Stimulated activated naive CD8-positive, alpha-beta T cell treated with anti-CD3 and anti-CD28 coated beads, Interleukin-15, Interleukin-2, amounts not matched to agents 100 ng/mL and 50 ng/mL, for 24 hours (primary cell): ENCODE data around the gene CPLX3.

ENCODE experiments used
- H3K27ac Mint-ChIP-seq: one replicate; pipeline ENCODE4 v1.8.0; 2021; ENCODE audit warnings: mild to moderate bottlenecking, mixed read lengths
- H3K27me3 Mint-ChIP-seq: one replicate; pipeline ENCODE4 v1.8.0; 2021; ENCODE audit warnings: mixed read lengths
- H3K36me3 Mint-ChIP-seq: one replicate; pipeline ENCODE4 v1.8.0; 2021; ENCODE audit warnings: low read depth, mixed read lengths
- H3K4me1 Mint-ChIP-seq: one replicate; pipeline ENCODE4 v1.8.0; 2021; ENCODE audit warnings: low read depth, mixed read lengths
- H3K4me3 Mint-ChIP-seq: one replicate; pipeline ENCODE4 v1.8.0; 2021; ENCODE audit warnings: mild to moderate bottlenecking, mixed read lengths
- H3K9me3 Mint-ChIP-seq: one replicate; pipeline ENCODE4 v1.8.0; 2021; ENCODE audit warnings: mixed read lengths

The CPLX3 gene

DNA sequence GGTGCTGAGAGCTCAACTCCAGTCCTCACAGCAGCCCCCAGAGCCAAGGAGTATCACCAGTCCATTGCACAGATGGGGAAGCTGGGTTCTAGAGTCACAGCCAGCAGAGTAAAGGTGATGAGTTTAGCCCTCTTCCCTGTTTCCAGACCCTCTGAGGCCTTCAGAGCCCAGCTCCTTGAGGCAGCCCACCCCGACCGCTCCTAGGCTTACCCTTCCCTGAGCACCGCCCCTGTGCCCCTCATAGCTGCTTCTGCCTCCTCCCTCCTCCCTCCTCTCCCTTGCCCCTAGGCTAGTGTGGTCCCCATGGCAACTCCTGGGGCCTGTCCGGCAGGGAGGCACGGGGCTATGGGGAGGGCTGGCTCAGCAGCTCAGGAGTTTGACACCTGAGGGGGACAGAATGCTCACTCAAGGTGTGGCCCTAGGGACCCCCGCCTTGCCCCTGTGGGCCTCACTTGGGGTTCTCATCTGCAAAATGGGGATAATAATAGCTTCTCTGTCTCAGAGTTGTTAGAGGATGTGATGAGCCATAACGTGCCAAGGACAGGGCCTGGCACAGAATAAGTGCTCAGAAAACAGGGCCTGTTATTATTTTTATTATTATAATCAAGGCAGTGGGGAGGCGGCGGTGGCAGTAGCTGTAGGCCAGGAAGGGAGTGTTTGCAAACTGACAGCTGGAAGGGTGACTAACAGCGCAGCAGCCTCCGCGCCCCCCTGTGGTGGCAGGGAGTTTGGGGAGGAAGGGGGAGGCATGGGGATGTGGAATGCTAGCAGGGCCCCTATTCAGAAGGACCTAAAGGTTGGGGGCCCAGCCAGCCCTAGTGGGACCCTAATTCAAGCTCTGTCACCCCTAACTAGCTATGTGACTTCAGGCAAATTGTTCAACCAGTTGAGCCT is 33.0 kb upstream of the CPLX3 start:
- H3K4me3 Mint-ChIP-seq: peak overlapping the region; percentile 39
- H3K27me3 Mint-ChIP-seq: no peaks in the 10 kb centered on the region
- H3K9me3 Mint-ChIP-seq: no peaks in the 10 kb centered on the region
- peak overlapping the region; percentile 95 for H3K27ac Mint-ChIP-seq
- H3K4me1 Mint-ChIP-seq: peaks cover 92% of the 10 kb centered on the region
- peaks cover 53% of the 10 kb centered on the region for H3K36me3 Mint-ChIP-seq

DNA sequence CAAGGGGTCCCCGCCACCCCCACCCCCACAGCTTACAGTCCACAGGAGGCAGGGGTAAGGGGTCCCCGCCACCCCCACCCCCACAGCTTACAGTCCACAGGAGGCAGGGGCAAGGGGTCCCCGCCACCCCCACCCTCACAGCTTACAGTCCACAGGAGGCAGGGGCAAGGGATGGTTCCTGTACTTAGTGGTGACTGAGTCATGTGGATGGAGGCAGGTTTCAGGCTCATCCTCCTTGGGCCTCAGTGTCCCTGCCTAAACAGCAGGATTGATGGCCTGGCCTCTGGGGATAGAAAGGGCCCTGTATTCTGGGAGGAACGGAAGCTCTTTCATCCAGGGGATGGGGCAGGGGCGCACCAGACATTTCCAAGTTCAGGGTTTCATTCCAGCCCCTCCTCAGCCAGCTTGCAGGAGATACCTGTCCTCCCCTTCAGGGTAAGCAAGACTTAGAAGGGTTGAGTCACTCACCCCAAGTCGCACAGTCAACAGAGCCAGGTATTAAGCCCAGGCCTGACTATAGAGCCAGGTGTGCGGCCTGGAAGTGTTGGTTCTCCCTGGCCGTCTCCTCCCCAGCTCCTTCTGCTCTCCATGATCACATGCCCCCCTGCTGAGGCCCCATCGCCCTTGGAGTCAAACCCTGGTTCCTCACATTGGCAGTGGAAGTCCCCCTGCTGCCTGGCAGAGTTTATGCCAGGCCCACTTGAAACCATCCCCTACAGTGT is 32.0 kb upstream of the CPLX3 start:
- Mint-ChIP-seq H3K4me3 (peak overlapping the region; percentile 15), H3K27ac (peak overlapping the region; percentile 83), H3K27me3 (no peaks in the 10 kb centered on the region), H3K36me3 (peaks cover 53% of the 10 kb centered on the region), H3K9me3 (no peaks in the 10 kb centered on the region), H3K4me1 (peaks cover 92% of the 10 kb centered on the region)

DNA sequence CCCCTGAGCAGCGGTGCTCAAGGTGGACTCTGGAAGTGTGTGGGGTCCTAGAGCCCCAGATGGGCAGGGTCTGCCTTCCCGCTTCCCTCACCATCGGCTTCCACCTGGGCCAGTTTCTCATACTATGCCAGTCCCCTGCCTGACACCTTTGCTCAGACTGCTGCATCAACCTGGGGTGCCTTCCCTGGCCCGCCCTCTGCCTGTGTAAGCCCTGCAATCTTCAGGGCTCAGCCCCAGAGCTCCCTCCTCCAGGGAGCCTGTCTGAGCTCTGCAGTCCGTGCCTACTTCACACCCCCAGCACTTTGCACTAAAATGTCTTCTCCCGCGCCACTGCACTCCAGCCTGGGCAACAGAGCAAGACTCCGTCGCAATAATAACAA is 31.5 kb upstream of the CPLX3 start:
- Mint-ChIP-seq H3K4me3 (peak overlapping the region; percentile 15), H3K27ac (peak overlapping the region; percentile 83), H3K9me3 (no peaks in the 10 kb centered on the region), H3K27me3 (no peaks in the 10 kb centered on the region), H3K36me3 (peaks cover 47% of the 10 kb centered on the region), H3K4me1 (peaks cover 92% of the 10 kb centered on the region)

DNA sequence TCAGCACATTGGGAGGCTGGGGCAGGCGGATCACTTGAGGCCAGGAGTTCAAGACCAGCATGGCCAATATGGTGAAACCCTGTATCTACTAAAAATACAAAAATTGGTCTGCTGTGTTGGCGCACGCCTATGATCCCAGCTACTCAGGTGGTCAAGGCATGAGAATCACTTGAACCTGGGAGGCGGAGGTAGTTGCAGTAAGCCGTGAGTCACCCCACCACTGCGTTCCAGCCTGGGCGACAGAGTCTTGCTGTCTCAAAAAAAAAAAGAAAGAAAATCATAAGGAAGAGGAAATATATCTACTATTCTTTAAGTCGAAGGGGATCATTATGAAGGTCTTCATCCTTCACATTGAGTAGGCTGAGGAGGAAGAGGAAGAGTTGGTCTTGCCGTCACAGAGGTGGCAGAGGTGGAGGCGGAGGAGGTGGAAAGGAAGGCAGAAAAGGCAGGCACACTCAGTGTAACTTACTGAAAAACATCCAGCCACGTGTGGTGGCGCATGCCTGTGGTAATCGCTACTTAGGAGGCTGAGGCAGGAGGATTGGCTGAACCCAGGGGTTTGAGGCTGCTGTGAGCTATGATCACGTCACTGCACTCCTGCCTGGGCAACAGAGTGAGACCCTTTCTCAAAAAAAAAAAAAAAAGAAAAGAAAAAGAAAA is 30.3 kb upstream of the CPLX3 start:
- H3K36me3 Mint-ChIP-seq: peaks cover 48% of the 10 kb centered on the region
- H3K27me3 Mint-ChIP-seq: no peaks in the 10 kb centered on the region
- peaks cover 84% of the 10 kb centered on the region for H3K4me1 Mint-ChIP-seq
- no peaks in the 10 kb centered on the region for H3K9me3 Mint-ChIP-seq
- peak overlapping the region; percentile 61 for H3K4me3 Mint-ChIP-seq
- H3K27ac Mint-ChIP-seq: peak overlapping the region; percentile 95

DNA sequence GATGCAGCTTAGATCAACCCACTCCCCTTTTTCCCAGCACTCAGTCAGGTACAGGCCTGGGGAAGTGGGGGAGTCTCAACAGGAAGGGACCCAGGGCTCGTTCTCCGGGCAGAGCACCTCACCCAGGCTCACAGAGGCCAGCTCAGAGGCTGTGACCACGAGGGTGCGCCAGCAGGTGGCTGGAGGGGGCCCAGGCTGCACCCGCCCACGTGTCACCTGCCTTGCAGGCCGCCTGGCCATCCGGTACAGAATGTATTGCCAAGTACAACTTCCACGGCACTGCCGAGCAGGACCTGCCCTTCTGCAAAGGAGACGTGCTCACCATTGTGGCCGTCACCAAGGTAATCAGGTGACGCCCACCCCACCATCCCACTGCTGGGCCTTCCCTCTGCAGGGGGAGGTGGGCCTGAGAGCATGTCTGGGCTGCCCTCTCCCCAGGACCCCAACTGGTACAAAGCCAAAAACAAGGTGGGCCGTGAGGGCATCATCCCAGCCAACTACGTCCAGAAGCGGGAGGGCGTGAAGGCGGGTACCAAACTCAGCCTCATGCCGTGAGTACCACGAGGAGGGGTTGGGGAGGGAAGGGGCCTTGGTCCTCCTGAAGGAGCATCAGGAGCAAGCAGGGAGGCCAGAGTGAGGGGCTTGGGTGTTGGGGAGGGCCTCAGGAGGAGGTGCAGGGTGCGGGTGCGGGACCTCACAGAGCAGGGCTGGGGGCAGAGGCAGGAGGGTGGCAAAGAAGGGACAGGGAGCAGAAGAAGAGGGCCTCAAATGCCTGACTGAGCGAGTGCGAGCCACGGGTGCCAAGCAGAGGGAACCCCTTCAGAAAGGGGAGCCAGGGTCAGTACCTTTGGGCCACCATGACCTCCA is 27.8 kb upstream of the CPLX3 start:
- no peak overlapping the region for H3K4me3 Mint-ChIP-seq
- peak overlapping the region; percentile 72 for H3K27ac Mint-ChIP-seq

DNA sequence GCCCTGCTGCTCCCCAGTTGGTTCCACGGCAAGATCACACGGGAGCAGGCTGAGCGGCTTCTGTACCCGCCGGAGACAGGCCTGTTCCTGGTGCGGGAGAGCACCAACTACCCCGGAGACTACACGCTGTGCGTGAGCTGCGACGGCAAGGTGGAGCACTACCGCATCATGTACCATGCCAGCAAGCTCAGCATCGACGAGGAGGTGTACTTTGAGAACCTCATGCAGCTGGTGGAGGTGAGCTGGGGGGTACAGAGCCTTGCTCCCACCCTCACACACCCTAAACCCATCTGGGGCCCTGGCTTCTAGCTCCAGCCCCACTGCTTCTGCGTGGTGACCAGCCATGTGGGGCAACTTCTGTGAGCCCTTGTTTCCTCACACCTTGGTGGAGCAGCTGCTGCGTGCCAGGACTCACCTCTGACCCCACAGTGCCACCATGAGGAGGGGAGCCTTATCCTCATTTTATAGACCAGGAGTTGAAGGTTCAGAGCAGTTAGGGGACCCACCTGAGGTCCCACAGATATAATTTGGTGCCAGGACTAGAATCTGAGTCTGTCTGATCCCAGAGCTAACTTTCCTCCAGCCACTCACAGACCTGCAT is 27.1 kb upstream of the CPLX3 start:
- Mint-ChIP-seq H3K27me3 (no peaks in the 10 kb centered on the region), H3K9me3 (no peaks in the 10 kb centered on the region), H3K4me1 (peaks cover 60% of the 10 kb centered on the region), H3K36me3 (peaks cover 58% of the 10 kb centered on the region), H3K4me3 (peak overlapping the region; percentile 10), H3K27ac (peak overlapping the region; percentile 72)

More for the DNA sequence above, 27.8 kb upstream of the CPLX3 start:
- H3K36me3 Mint-ChIP-seq: peaks cover 51% of the 10 kb centered on the region
- H3K4me1 Mint-ChIP-seq: peaks cover 59% of the 10 kb centered on the region
- no peaks in the 10 kb centered on the region for H3K9me3 Mint-ChIP-seq
- H3K27me3 Mint-ChIP-seq: no peaks in the 10 kb centered on the region

DNA sequence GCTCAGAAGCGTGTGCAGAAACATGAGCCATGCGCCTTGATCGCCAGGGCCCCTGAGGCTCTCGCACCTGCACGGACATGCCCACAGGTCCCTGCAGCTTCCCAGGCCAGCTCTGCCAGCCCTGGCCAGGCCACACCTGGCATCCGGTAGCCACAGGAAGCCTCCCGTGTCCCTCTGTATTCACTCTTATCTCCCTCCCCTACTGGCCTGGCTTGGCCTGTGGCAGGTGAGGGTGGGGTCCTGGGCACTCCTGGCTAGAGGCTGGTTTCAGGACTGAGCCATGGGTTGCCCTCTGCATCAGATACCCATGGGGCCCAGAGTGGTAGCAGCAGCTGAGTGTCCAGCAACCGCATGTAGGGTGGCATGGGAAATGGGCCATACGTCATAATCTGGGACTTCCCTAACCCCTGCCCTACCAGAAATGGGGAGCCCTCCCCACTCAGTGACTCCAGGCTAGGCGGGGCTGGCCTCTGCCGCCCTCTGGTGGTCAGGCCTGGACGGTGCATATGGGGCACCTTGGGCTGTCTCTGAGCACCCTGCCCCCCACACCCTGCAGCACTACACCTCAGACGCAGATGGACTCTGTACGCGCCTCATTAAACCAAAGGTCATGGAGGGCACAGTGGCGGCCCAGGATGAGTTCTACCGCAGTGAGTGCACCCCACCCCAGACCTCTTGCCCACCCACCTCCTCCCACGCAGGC is 26.4 kb upstream of the CPLX3 start:
- no peaks in the 10 kb centered on the region for H3K27me3 Mint-ChIP-seq
- H3K4me1 Mint-ChIP-seq: peaks cover 57% of the 10 kb centered on the region
- no peaks in the 10 kb centered on the region for H3K9me3 Mint-ChIP-seq
- peak overlapping the region; percentile 10 for H3K4me3 Mint-ChIP-seq
- peaks cover 59% of the 10 kb centered on the region for H3K36me3 Mint-ChIP-seq
- H3K27ac Mint-ChIP-seq: peak overlapping the region; percentile 72

DNA sequence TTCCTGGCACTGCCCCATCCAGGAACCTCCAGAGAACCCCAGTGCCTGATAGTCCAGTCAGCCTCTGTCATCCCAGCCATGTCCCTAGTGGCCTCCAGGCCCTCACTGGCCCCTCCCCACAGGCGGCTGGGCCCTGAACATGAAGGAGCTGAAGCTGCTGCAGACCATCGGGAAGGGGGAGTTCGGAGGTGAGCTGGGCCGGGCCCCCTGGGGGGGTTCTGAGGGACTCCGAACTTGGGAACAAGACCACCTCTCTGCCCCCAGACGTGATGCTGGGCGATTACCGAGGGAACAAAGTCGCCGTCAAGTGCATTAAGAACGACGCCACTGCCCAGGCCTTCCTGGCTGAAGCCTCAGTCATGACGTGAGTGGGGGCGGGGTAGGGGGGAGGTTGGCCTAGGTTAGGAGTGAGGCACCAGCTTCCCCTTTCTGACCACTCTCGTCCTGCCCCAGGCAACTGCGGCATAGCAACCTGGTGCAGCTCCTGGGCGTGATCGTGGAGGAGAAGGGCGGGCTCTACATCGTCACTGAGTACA is 25.8 kb upstream of the CPLX3 start:
- peaks cover 56% of the 10 kb centered on the region for H3K36me3 Mint-ChIP-seq
- H3K4me3 Mint-ChIP-seq: no peak overlapping the region
- no peaks in the 10 kb centered on the region for H3K9me3 Mint-ChIP-seq
- peaks cover 52% of the 10 kb centered on the region for H3K4me1 Mint-ChIP-seq
- no peaks in the 10 kb centered on the region for H3K27me3 Mint-ChIP-seq
- H3K27ac Mint-ChIP-seq: no peak overlapping the region

DNA sequence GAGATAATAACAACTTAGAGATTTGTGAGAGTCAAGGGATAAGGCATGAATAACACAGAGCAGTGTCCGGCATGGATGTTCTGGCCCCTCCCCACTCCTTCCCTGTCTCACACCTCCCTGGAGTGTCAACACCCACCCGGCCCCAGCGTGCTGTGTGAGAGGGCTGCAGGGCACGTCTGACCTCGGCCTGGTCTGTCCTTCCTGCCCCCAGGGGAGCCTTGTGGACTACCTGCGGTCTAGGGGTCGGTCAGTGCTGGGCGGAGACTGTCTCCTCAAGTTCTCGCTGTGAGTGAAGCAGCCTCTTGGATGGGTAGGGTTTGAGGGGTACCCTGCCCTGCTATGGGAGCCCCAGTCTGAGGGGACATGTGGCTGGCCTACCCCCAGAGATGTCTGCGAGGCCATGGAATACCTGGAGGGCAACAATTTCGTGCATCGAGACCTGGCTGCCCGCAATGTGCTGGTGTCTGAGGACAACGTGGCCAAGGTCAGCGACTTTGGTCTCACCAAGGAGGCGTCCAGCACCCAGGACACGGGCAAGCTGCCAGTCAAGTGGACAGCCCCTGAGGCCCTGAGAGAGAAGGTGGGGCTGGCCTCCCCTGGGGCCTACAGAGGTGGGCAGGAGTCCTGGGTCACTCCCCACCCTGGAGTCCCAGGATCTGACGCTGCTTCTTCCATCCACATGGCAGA is 25.0 kb upstream of the CPLX3 start:
- H3K27me3 Mint-ChIP-seq: no peaks in the 10 kb centered on the region
- peak overlapping the region; percentile 36 for H3K27ac Mint-ChIP-seq
- H3K36me3 Mint-ChIP-seq: peaks cover 50% of the 10 kb centered on the region
- H3K9me3 Mint-ChIP-seq: no peaks in the 10 kb centered on the region
- H3K4me3 Mint-ChIP-seq: no peak overlapping the region
- peaks cover 48% of the 10 kb centered on the region for H3K4me1 Mint-ChIP-seq

DNA sequence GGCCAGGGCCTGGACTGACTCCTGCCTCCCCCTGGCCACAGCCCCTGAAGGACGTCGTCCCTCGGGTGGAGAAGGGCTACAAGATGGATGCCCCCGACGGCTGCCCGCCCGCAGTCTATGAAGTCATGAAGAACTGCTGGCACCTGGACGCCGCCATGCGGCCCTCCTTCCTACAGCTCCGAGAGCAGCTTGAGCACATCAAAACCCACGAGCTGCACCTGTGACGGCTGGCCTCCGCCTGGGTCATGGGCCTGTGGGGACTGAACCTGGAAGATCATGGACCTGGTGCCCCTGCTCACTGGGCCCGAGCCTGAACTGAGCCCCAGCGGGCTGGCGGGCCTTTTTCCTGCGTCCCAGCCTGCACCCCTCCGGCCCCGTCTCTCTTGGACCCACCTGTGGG is 24.1 kb upstream of the CPLX3 start:
- H3K4me3 Mint-ChIP-seq: no peak overlapping the region
- peaks cover 51% of the 10 kb centered on the region for H3K4me1 Mint-ChIP-seq
- H3K9me3 Mint-ChIP-seq: no peaks in the 10 kb centered on the region
- no peaks in the 10 kb centered on the region for H3K27me3 Mint-ChIP-seq
- no peak overlapping the region for H3K27ac Mint-ChIP-seq
- H3K36me3 Mint-ChIP-seq: peaks cover 48% of the 10 kb centered on the region

DNA sequence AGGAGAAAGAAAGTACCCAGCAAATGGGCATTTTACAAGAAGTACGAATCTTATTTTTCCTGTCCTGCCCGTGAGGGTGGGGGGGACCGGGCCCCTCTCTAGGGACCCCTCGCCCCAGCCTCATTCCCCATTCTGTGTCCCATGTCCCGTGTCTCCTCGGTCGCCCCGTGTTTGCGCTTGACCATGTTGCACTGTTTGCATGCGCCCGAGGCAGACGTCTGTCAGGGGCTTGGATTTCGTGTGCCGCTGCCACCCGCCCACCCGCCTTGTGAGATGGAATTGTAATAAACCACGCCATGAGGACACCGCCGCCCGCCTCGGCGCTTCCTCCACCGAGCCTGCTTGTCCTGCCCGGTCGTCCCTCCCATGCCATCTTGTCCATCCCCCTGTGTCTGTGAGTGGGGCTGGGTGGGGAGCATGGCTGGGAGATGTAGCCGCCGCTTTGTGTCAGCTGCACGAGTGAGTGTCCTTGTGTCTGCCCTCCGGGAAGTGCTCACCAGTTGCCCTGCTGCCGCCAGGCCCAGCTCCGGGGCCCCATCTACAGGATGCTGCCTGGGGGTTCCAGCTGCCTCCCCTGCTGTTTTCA is 23.5 kb upstream of the CPLX3 start:
- peaks cover 48% of the 10 kb centered on the region for H3K4me1 Mint-ChIP-seq
- H3K4me3 Mint-ChIP-seq: no peak overlapping the region
- no peaks in the 10 kb centered on the region for H3K27me3 Mint-ChIP-seq
- H3K27ac Mint-ChIP-seq: no peak overlapping the region
- H3K9me3 Mint-ChIP-seq: no peaks in the 10 kb centered on the region
- H3K36me3 Mint-ChIP-seq: peaks cover 47% of the 10 kb centered on the region

DNA sequence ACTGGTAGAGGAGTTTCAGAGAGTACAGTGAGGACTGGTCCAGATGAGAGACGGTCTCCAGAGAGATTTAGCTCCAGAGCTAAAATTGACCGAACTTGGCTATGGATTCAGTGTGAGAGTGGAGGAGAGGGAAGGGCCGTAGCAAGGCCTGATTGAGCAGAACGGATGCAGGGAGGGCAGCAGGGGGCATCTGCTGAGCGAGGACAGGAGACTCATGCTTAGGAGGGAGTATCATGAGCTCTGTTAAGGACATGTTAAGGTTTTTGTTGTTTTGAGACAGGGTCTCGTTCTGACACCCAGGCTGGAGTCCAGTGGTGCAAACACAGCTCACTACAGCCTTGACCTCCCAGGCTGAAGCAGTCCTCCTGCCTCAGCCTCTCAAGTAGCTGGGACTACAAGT is 21.5 kb upstream of the CPLX3 start:
- H3K4me1 Mint-ChIP-seq: peaks cover 43% of the 10 kb centered on the region

DNA sequence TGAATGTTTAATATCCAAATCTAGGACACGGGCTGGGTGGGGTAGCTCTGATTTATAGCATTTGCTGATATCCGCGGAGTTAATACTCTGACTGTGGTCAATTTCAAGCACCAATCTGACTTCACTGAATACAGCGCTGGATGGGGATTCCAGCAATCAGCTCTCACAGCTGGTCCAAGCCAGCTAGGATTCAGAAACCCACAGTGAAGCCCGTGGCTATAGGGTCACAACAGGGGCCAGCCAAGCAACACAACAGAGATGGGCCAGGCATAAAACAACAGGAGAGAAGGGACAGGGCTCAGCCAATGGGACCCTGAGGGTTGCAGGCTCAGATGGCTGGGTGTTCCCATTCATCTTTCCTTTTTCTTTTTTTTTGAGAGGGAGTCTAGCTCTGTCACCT is 19.1 kb upstream of the CPLX3 start:
- H3K4me3 Mint-ChIP-seq: no peak overlapping the region
- H3K27ac Mint-ChIP-seq: peak overlapping the region; percentile 41
- H3K4me1 Mint-ChIP-seq: peaks cover 39% of the 10 kb centered on the region
- H3K36me3 Mint-ChIP-seq: peaks cover 17% of the 10 kb centered on the region
- H3K9me3 Mint-ChIP-seq: no peaks in the 10 kb centered on the region
- no peaks in the 10 kb centered on the region for H3K27me3 Mint-ChIP-seq

More for the DNA sequence above, 21.5 kb upstream of the CPLX3 start:
- Mint-ChIP-seq H3K27me3 (no peaks in the 10 kb centered on the region), H3K27ac (peak overlapping the region; percentile 43), H3K36me3 (peaks cover 36% of the 10 kb centered on the region), H3K9me3 (no peaks in the 10 kb centered on the region), H3K4me3 (no peak overlapping the region)
